ENCODE data around the gene SERBP1.

- TF ChIP-seq POLR2A (IDR thresholded peaks at IDR 0.05; ENCODE audit: low read depth) (no peak), CTCF (IDR thresholded peaks at IDR 0.05) (no peak)
Measured at GRCh38 chr1:67464058-67464457, 33.9 kb upstream of the SERBP1 start.
